ENCODE data around the gene SORL1.

DNA sequence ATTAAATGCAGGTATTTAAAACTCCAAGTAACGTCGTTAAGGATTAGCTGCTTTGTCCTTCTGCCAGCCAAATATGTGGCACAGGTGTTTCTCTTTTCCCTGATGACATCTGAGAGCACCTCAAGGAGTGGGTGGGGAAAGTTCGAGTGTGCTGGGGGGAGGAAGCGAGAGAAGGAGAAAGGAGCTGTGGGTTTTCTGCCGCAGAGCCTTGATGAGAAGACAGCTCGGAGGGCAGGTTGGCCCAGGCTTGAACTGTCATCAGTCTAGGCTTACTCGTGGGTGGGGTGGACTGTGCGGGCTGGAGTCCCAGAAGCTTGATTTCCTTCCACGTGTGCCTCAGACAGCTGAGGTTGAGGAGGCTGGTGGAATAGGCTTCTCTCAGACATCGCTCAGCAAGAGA, 15.9 kb downstream of the SORL1 start:
- TF ChIP-seq CTCF (IDR thresholded peaks at IDR 0.05; ENCODE audit: borderline replicate concordance, extremely low read depth, low read length, poor library complexity, severe bottlenecking) (no peak), EZH2 (IDR thresholded peaks at IDR 0.05; ENCODE audit: borderline replicate concordance, low read depth, low read length, severe bottlenecking) (no peak)
